ENCODE data around the gene CRYAA.

GRCh38 chr21:43210454-43211071 is 41.8 kb downstream of the CRYAA start:
- no peak for TF ChIP-seq CTCF (IDR thresholded peaks at IDR 0.05)
- TF ChIP-seq POLR2A (IDR thresholded peaks at IDR 0.05) = no peak
